Activated CD4-positive, alpha-beta T cell treated with anti-CD3 and anti-CD28 coated beads, Interleukin-2, amount 50 U/mL, for 24 hours (primary cell): ENCODE measurements around the gene MEF2C.

ENCODE experiments used
- DNase-seq, 2 donors: peaks; one replicate each; pipeline ENCODE4 v3.0.0-alpha.2; 2020; ENCODE audit warnings: low read depth in 1 of 2, low spot score in 1 of 2

The MEF2C gene

GRCh38 chr5:88888848-88889188, 5.8 kb upstream of the MEF2C start:
- DNase-seq = no peak

GRCh38 chr5:88888291-88888690, 5.3 kb upstream of the MEF2C start:
- DNase-seq = no peak

- no peak for DNase-seq
Measured at GRCh38 chr5:88887342-88887741, 4.4 kb upstream of the MEF2C start.

GRCh38 chr5:88886746-88887341, 3.9 kb upstream of the MEF2C start:
- DNase-seq = no peak

GRCh38 chr5:88886252-88886651, 3.3 kb upstream of the MEF2C start:
- no peak for DNase-seq

- no peak for DNase-seq
Measured at GRCh38 chr5:88885002-88885401, 2.0 kb upstream of the MEF2C start.

GRCh38 chr5:88884608-88884877, 1.6 kb upstream of the MEF2C start:
- no peak for DNase-seq

GRCh38 chr5:88883836-88884607, 1.0 kb upstream of the MEF2C start:
- no peak for DNase-seq

- no peak for DNase-seq
Measured at GRCh38 chr5:88882276-88883038, 527 bp downstream of the MEF2C start.

- DNase-seq = no peak
Measured at GRCh38 chr5:88881571-88881971, 1.4 kb downstream of the MEF2C start.

GRCh38 chr5:88880201-88880600, 2.8 kb downstream of the MEF2C start:
- DNase-seq = no peak

GRCh38 chr5:88879724-88880123, 3.3 kb downstream of the MEF2C start:
- no peak for DNase-seq

- no peak for DNase-seq
Measured at GRCh38 chr5:88878976-88879375, 4.0 kb downstream of the MEF2C start.

- DNase-seq = no peak
Measured at GRCh38 chr5:88877826-88878225, 5.2 kb downstream of the MEF2C start.

GRCh38 chr5:88876714-88877113, 6.3 kb downstream of the MEF2C start:
- DNase-seq = no peak

- no peak for DNase-seq
Measured at GRCh38 chr5:88875341-88876234, 7.4 kb downstream of the MEF2C start.

- no peak for DNase-seq
Measured at GRCh38 chr5:88873447-88873846, 9.5 kb downstream of the MEF2C start.

GRCh38 chr5:88872971-88873370, 10.0 kb downstream of the MEF2C start:
- no peak for DNase-seq

GRCh38 chr5:88870285-88870684, 12.7 kb downstream of the MEF2C start:
- DNase-seq = no peak

- DNase-seq = no peak
Measured at GRCh38 chr5:88868468-88869068, 14.4 kb downstream of the MEF2C start.

- DNase-seq = no peak
Measured at GRCh38 chr5:88867638-88868037, 15.3 kb downstream of the MEF2C start.
